T47D (cell line): ENCODE measurements around the gene LRRC15.
A peak's percentile ranks its signal among the peaks of the same experiment; 100 is the strongest.

Experiments used
- DNase-seq, 2 experiments: peaks; one replicate each; pipeline versions ENCODE4 v3.0.0 to v3.0.0-alpha.2; 2011 to 2012; ENCODE audit warnings: low read depth in 1 of 2, low spot score in 1 of 2
- JUND ChIP-seq: IDR thresholded peaks from 2 replicates; pipeline ENCODE4 v1.6.1; 2012; ENCODE audit warnings: low read depth
- in situ Hi-C: cut with HindIII; loops from 2 replicates; pipeline ENCODE4 v1.10.0; 2016; ENCODE audit warnings: low sequenced_read_pairs, low pct_unique_long_range_greater_than_20kb

The LRRC15 gene

GRCh38 chr3:194324823-194325327 lies 44.7 kb downstream of the LRRC15 start:
- DNase-seq, result no peak
- in situ Hi-C loops, result no loop called here
- TF ChIP-seq JUND, result no peak

DNA sequence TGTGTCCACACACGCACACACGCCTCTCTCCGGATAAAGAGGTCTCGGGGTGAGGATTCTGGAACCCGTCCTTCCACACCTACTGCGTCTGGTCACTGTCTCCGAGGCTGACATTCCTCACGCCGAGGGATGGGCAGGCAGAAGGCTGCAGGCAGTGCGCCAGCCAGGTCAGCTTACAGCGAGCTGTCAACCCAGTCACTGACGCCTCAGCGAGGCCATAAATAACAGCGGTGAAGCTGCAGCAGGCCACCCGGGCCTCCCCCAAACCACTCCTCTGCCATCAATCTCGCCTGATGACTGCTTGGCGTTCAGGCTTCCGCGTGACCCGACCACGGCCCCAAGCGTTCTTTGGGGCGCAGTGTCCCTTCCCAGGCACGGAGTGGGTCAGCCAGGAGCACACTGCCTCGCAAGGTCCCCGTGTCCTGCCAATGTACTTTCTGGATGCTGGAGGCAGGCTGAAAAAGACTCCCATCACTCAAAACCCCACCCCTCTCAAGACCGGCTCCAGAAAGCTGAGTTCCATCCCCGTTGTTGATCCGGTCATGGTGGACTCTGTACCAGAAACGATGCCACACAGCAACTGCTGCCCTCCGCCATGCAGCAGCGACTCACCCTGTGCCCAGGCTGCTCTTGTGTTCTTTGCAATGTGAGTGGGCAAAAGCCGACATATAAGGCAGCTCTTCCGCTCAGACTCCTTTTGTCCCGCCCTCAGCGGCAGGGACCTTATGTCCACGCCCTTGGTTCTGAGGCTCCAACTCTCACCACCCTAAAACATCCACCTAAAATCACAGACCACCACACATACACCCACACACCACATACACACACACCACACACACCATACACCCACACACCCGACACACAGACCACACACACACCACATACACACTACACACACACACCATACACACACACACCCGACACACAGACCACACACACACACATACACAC lies 45.5 kb downstream of the LRRC15 start:
- peak; percentile 89 to 99 for DNase-seq
- in situ Hi-C loops, result no loop called here
- no peak for TF ChIP-seq JUND

DNA sequence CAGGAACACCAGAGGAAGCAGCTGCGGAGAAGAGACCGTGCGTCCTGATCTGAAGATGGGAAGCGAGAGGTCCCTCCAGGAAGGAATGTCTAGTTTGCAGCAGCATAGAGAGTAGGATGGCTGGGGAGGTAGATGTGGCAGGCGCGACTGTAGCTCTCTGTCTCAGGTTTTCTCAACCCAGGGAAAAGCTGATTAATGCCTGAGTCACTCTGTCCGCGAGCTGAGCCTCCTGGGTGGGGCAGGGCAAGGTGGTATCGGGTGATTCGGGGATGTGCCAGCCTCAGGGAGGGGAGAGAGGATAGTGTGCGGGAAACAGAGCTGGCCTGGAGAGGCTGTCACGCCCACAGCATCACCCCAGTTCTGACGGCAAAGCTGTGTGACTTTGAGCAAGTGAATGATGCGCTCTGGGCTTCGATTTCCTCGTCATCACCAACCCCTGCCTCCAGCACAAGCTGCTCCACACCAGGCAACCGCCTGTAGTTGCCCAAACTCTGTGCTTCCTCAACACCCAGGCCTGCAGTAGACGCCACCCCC lies 46.8 kb downstream of the LRRC15 start:
- in situ Hi-C loops, result no loop called here
- no peak for TF ChIP-seq JUND
- peak in 1 of 2 experiments; percentile 52 for DNase-seq

GRCh38 chr3:194321693-194322640 lies 47.6 kb downstream of the LRRC15 start:
- TF ChIP-seq JUND, result no peak
- DNase-seq, result no peak
- in situ Hi-C loops, result no loop called here

DNA sequence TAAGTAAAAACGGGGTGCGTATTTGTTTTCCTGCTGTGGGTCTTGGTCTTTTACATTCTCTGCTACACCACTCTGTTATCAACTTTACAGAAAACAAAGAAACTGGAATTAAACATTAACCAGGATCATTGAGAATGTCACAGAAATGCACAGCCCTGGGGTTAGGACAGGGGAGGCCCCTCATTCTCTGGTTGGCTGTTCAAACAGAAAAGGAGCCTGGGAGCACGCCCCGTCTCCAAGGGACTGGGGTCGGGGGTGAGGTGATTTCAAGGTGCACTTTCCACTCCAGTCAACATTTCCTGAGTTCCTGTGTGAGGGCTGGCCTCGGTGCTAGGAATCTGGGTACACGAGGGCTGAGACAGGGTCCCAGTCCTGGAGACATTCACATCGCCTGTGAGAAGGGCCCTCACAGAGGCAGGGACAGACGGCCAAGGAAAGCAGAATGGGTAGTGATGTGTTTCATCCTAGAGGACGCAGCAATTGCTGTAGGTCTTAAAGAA lies 48.7 kb downstream of the LRRC15 start:
- DNase-seq, result no peak
- in situ Hi-C loops, result no loop called here
- no peak for TF ChIP-seq JUND

DNA sequence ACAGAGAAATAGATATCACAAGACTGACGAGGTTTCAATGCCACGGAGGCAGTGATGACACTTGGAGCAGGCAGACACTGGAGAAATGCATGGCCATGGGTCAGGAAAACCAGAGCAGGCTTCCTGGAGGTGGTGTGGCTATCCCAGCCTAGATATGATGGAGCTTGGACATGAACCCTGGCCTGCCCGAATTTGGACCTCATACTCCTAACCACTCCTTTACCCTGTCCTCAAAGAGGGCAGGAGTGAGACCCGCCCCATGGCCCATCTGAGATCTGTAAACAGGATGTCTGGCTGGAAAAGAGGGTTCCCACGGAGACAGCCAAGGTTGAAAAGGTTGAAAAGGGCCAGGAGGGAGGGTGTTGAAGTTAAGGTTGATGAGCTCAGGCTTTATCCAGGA lies 49.4 kb downstream of the LRRC15 start:
- no peak for DNase-seq
- in situ Hi-C loops, result no loop called here
- TF ChIP-seq JUND, result no peak

- in situ Hi-C loops, result no loop called here
- TF ChIP-seq JUND, result no peak
- no peak for DNase-seq
Measured at GRCh38 chr3:194318511-194319161, 50.9 kb downstream of the LRRC15 start.

DNA sequence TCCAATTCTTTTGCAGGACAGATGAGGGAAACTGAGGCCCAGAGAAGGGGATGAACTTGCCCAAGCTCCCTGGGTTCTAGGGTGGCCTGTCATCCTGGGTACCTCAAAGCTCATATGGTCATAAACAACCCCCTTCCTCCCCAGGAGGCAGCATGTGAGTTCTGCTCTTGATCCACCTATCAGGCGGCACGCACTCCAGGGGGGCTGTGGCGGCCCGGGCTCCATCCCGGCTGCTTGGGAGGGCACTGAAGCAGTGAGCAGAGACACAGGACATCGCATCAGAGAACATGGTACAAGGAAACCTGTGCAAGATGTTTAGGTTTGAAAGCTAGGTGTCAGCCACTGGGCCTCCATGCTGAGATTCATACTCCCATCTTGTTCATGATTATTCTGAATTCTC lies 52.6 kb downstream of the LRRC15 start:
- TF ChIP-seq JUND, result no peak
- no peak for DNase-seq
- in situ Hi-C loops, result no loop called here

DNA sequence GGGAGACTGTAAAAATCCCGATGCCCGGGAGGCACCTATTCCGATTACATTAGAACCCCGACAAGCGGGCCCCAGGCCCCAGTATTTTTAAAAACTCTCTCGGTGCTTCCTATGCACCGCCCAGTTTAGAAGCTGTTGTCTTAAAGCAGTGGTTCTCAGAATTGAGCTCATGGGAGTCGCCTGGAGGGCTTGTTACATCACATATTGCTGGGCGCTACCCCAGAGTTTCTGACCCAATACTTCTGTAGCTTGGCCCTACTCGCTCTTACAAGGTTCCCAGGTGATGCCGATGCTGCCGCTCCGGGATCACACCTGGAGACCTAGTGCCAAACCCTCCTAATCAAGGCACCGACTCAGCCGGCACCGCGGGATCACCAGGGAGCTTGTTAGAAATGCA lies 53.6 kb downstream of the LRRC15 start:
- peak in 1 of 2 experiments; percentile 81 for DNase-seq
- in situ Hi-C loops, result no loop called here
- no peak for TF ChIP-seq JUND

DNA sequence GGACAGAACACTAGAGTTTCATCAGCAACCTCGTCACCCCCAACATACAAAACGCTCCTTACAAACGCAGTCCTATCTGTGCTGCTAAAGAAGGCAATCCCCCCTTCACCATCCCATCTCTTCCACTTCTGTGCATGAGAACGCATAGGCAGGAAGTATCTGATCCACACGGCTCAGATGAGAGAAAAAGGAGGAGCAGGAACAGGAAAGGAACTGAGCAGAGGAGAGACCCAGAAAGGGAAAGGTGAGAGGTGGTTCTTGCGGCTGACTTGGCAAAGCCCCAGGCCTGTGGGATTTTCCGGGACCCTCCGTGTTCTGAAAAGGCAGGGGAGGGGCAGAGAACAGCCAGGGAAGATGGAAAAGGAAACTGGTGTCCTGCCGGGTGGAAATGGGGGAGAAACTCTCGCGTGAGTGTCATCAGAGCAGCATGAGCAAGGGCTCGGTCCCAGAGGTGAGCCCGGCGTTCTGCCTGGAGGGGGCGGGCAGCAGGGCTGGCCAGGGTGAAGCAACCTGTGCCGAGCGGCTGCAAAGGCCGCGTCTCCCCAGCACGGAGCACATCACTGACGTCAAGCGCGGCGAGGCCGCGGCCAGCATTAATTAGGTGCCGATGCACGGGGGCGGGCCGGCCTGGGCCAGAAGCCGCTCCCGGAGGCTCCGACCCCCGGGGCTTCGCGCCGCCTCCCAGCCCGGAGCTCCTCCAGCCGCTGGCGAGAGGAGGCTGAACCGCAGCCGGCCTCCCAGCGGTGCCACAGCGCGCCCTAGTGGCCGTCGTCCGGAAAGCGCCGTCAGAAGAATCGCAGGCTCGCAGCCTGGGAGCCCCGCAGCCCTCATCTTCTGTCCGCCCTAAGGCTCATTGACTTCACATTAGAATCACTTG lies 54.2 kb downstream of the LRRC15 start:
- TF ChIP-seq JUND, result no peak
- in situ Hi-C loops, result no loop called here
- DNase-seq, result peak; percentile 95 to 98
